ENCODE results near the gene MPRIP.

DNA sequence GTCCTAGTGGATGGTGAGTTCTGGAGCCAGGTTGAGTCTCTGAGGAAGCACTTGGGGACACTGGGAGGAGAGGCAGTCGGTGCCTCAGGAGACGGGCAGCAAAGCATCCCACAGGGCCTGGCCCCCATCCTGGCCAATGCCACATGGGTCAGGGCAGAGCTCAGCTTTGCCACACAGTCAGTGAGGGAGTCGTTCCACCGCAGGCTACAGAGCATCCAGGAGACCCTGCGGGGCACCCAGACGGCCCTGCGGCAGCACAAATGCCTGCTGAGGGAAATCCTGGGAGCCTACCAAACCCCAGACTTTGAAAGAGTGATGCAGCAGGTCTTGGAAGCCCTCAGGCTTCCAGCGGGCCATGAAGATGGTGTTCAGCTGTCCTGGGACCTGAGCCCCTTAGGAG, 124.2 kb downstream of the MPRIP start:
- TF ChIP-seq, protein P1, sequence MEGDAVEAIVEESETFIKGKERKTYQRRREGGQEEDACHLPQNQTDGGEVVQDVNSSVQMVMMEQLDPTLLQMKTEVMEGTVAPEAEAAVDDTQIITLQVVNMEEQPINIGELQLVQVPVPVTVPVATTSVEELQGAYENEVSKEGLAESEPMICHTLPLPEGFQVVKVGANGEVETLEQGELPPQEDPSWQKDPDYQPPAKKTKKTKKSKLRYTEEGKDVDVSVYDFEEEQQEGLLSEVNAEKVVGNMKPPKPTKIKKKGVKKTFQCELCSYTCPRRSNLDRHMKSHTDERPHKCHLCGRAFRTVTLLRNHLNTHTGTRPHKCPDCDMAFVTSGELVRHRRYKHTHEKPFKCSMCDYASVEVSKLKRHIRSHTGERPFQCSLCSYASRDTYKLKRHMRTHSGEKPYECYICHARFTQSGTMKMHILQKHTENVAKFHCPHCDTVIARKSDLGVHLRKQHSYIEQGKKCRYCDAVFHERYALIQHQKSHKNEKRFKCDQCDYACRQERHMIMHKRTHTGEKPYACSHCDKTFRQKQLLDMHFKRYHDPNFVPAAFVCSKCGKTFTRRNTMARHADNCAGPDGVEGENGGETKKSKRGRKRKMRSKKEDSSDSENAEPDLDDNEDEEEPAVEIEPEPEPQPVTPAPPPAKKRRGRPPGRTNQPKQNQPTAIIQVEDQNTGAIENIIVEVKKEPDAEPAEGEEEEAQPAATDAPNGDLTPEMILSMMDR (IDR thresholded peaks at IDR 0.05), result no peak
- TF ChIP-seq POLR2A (IDR thresholded peaks at IDR 0.05), result no peak
- TF ChIP-seq POLR2AphosphoS5 (IDR thresholded peaks at IDR 0.05), result no peak
- no peak for TF ChIP-seq EP300 (IDR thresholded peaks at IDR 0.05)

Measured in sigmoid colon (tissue), 4 donors.